ENCODE data around the gene CSPG5. TPM values are rescaled to one million over a fixed set of nuclear protein-coding genes. Genes with fewer than 3 reads are reported as not detected.
A peak's percentile ranks its signal among the peaks of the same experiment; 100 is the strongest.

Gene CSPG5, protein sequence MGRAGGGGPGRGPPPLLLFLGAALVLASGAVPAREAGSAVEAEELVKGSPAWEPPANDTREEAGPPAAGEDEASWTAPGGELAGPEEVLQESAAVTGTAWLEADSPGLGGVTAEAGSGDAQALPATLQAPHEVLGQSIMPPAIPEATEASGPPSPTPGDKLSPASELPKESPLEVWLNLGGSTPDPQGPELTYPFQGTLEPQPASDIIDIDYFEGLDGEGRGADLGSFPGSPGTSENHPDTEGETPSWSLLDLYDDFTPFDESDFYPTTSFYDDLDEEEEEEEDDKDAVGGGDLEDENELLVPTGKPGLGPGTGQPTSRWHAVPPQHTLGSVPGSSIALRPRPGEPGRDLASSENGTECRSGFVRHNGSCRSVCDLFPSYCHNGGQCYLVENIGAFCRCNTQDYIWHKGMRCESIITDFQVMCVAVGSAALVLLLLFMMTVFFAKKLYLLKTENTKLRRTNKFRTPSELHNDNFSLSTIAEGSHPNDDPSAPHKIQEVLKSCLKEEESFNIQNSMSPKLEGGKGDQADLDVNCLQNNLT
- total RNA-seq (2014; rRNA removed; shearing (Covaris generic); ENCODE audit: low replicate concordance) = 4.4 and 12.5 TPM in 2 replicates

DNA sequence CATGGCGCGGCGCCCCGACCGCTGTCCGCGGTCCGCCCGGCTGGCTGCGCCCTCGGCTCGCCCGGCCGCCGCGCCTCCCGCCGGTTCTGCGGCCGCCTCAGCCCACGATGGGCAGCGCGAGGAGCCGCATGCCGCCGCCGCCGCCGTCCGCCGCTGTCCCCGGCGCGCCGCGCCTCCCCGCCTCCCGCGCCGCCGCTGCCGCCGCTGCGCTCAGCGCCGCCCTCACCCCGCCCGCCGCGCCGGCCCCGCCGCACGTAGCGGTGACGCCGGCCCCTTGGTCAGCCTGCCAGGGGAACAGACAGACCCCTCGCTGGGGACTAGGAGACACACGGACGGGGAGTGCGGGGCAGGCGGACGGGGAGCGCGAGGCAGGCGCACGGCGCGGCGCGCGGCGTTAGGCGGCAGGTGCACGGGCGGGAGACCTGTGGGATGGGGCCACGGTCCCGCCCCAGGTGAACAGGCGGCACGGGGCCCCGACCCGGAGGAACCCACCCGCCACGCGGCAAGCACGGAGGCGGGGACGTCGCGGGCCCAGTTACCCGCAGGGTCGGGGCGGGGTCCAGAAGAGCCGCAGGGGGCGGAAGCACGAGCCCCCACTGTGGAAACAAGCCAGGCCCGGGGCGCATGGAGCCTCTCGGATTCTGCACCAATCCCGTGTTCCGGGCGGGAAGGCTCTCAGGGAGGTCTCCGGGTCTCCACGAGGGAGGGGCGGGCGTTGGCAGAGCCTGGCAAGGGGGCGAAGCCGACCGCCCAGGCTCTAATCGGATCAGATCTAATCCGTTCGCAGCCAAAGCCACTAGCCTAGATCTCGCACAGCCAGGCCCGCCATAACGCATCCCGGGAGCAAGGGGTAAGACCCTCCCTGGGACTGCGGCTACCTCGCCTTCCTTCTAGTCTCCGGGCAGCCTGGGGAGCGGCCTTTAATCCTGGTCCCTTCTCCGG lies at the start of gene CSPG5:
TSS of gene CSPG5 (minus strand) at position 175 of the 942 bp plus-strand sequence. CDS start at position 3, 172 bp downstream.
- in situ Hi-C loops (cut with HindIII; ENCODE audit: low pct_unique_long_range_greater_than_20kb, low sequenced_read_pairs) = no loop called here
- no peak for DNase-seq (ENCODE audit: low read depth)

DNA sequence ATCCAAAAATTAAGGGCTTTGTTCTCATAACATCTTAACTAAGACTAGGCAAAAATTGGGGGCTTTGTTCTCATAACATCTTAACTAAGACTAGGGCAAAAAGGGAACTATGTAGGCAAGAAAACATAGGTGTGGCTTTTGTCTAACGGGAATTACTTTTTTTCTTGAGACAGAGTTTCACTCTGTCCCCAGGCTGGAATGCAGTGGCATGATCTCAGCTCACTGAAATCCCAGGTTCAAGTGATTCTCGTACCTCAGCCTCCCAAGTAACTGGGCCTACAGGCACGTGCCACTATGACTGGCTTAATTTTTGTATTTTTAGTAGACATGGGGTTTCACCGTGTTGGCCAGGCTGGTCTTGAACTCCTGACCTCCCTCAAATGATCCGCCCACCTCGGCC lies 49.8 kb upstream of the CSPG5 start:
- in situ Hi-C loops (cut with HindIII; ENCODE audit: low pct_unique_long_range_greater_than_20kb, low sequenced_read_pairs) = no loop called here
- no peak for DNase-seq (ENCODE audit: low read depth)

DNA sequence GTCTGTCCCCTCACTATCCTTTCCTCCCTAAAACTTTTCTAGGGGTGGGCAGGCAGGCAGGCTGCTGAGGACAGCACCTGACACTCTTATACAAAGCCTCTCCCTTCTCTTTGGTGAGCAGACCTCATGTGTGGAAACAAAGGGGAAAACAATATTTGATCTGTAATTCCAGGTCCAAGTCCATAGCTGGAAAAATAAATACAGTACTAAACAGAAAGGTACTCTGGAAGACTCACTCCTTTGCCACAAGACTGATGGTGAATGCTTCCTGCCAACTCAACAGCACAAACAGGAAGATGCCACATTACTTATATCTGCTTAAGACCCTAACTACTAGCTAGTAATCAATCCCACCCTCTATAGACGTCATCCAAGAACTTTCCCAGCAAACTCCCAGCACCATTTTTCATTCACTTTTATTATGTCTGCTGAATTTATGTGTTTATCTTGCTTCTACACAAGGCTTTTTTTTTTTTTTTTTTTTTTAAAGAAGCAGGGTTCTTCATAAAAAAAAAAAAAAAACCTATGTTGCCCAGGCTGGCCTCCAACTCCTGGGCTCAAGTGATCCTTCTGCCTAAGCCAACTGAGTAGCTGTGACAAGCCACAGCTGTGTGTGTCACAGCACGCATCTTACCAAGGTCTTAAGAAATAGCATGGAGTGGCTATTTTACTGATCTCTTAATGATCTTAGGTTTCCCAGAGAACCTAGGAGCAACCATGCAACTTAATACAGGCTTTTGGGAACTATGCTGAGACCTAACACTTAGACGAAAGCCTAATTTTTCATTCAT lies 44.2 kb upstream of the CSPG5 start:
- in situ Hi-C loops (cut with HindIII; ENCODE audit: low pct_unique_long_range_greater_than_20kb, low sequenced_read_pairs) = no loop called here
- DNase-seq (ENCODE audit: low read depth) = no peak

DNA sequence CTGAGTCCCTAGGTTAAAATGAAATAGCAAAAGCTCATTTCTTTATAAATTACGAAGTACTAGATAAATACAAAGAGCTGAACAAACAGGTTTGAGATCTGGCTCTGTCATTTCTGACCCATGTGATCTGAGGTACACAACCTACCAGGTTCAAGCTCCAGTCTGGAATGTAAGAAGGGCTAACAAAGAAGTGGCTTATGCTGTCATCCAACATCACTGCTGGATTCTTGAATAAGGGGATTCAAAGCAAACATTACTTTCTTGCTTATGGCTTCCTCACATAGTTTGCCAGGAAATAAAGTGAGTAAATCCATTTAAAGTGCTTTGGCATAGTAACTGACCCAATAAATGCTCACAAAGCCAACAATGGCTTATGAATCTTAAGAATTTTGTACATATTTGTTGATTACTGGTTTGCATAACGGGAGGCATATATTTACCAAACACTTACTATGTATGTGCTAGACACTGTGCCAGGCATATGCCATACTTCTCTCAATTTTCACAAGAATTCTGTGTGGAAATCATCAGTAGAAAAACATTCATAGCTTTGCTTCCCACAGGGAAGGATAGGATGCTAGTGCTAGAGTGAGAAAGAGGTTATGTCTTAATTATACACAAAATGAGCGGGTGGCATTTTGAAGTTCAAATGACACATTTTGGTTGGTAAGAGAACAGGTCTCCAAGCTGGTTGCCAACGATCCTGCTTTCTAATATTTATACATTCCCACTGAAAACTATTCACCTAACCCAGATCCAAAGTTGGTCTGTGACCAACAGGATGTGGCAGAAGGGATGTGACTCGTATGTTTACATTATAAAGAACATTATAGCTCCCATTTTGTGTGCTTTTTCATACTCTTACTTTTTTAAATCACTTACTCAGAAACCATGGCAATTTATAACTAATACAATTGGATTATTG lies 38.7 kb upstream of the CSPG5 start:
- DNase-seq (ENCODE audit: low read depth) = no peak

DNA sequence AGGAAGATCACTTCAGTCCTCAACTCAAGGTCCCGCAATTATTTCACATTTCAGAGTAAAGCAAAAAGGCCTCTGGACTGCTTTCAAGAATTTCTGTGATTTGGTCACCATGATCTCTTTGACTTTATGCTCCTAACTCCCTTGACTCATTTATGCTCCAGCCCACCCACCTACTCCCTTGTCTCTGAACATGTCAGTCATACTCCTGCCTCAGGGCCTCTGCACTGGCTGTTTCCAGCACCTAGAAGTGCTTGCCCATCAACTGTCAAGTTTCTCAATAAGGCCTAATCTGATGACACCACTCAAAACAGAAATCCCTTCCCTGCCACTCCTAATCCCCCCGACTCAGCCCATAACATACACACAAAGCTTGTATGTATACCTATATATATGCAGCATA lies 36.1 kb upstream of the CSPG5 start:
- in situ Hi-C loops (cut with HindIII; ENCODE audit: low pct_unique_long_range_greater_than_20kb, low sequenced_read_pairs) = no loop called here
- no peak for DNase-seq (ENCODE audit: low read depth)

More for the DNA sequence above, 38.7 kb upstream of the CSPG5 start:
- in situ Hi-C loops (cut with HindIII; ENCODE audit: low pct_unique_long_range_greater_than_20kb, low sequenced_read_pairs) = no loop called here

DNA sequence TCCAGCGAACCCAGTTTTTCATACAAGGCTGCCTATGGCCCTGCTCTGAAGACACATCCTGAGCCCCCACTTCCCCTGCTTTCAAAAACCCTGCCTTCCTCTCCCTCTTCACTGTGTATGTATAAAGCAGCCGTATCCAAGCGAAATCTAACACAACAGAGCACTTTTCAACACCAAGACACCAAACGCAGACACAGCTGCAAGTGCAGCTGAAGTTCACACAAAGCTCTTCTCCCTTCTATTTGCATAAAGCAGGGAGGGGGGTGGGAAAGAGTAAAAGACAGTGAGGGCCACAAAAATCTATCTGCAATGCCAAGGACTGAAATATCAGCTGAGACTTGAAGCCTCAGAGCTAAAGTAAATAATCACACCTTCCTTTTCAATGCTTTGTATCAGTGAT lies 35.1 kb upstream of the CSPG5 start:
- no peak for DNase-seq (ENCODE audit: low read depth)
- in situ Hi-C loops (cut with HindIII; ENCODE audit: low pct_unique_long_range_greater_than_20kb, low sequenced_read_pairs) = no loop called here

DNA sequence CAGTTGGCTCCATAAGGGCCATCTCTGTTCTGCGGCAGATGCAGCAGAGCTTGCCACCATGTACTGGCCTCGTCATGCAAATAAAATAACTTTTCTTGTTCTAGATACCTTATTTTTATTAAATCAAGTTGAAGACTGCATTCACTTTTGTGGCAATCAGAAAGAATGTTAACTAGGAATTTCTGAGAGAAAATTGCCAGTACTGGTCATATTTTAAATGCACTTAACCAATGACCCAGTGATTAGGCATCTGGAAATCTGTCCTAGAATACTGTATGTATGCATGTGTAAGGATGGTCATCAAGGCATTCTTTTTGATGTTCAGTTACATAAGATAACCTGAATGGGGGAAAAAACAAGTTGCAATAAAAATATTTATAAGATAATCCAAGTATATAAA lies 34.2 kb upstream of the CSPG5 start:
- DNase-seq (ENCODE audit: low read depth) = no peak
- in situ Hi-C loops (cut with HindIII; ENCODE audit: low pct_unique_long_range_greater_than_20kb, low sequenced_read_pairs) = no loop called here

DNA sequence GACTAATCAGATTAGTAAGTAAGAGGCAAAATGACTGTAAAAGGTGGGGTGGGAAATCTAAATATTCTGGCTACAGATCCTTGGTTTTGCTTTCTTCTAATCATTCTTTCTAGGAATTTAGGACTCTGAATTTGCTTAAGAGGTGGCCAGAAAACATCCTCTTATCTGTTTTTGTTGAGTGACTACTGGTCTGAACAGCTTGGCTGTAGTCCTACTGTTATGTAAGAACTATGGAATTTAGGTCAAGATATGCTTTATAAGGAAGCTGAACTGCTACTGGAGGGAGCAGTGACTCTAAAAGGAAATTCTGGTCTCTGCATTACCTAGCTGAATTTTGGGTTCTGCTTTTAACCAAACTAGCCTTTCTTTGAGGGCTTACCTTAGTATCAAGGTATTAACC lies 33.5 kb upstream of the CSPG5 start:
- DNase-seq (ENCODE audit: low read depth) = peak; percentile 28

DNA sequence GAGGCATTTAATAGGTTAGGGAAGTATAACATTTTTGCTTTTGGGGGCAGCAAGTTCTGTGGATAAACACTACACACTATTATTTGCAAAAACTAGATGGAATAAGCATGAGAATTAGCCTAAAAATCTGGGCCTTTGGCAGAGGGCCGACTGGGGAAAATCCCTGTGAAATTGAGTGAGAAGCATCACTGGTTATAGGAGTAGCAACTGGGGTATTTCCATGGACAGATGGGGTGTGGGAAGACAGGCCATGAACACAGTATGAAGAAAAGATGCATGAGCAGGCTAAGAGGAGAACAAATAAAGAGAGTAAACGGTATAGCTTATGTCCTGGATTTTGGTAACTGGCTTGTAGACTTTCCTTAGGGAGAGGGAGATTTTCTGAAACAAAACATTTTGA lies 32.9 kb upstream of the CSPG5 start:
- in situ Hi-C loops (cut with HindIII; ENCODE audit: low pct_unique_long_range_greater_than_20kb, low sequenced_read_pairs) = no loop called here
- no peak for DNase-seq (ENCODE audit: low read depth)

More for the DNA sequence above, 33.5 kb upstream of the CSPG5 start:
- in situ Hi-C loops (cut with HindIII; ENCODE audit: low pct_unique_long_range_greater_than_20kb, low sequenced_read_pairs) = no loop called here

DNA sequence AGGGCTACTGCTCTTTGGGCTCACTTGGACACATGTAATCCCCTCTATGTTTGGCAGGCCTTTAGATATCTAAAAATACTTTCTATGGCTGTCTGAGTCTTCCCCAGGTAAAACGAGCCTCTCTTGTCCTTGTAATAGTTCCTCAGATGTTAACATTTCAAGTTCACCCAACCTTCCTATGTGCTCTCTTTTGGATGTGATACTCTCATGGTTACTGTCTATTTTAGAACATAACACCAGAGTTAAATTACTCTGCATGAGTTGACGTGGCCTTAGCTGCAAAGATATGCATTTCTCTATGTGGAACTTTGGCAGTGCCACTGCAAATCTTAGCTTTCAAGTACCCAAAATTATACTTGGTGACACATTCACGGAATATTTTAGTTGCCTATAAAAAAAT lies 31.9 kb upstream of the CSPG5 start:
- DNase-seq (ENCODE audit: low read depth) = no peak
- in situ Hi-C loops (cut with HindIII; ENCODE audit: low pct_unique_long_range_greater_than_20kb, low sequenced_read_pairs) = no loop called here

DNA sequence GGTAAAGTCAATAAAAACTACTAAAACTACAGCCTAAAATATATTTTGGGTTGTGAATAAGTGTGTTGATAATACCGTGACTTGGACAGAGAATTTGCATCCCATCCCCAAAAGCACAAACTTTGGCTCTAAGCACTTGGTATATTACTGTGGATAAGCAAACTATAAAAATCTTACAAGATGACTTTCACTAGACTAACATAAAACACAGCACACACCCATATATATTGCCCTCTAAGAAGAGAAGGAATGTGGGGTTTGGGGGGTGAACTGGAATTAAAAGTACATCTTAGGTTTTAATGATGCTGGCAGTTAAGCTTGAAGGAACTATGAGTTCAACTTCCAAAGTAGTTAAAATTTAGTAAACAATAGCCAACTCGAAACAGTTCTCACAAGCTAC lies 28.7 kb upstream of the CSPG5 start:
- in situ Hi-C loops (cut with HindIII; ENCODE audit: low pct_unique_long_range_greater_than_20kb, low sequenced_read_pairs) = no loop called here
- no peak for DNase-seq (ENCODE audit: low read depth)

DNA sequence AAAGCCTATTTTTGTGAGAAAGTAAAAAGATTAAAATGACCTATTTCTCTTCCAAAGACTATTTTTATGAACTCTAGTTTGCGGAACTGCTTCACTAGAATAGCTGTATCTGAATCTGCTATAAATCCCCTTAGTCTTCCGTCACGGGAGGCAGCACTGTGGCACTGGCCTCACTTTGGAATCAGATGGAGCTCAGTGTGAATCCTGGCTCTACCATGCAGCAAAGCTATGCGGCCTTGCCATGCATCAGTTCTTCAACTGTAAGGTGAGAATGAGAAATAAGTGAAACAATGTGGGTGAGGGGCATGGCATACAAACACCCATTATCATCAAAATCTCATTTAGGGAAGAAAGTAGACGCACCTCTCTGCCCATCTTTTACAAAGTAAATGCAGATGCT lies 27.5 kb upstream of the CSPG5 start:
- DNase-seq (ENCODE audit: low read depth) = no peak
- in situ Hi-C loops (cut with HindIII; ENCODE audit: low pct_unique_long_range_greater_than_20kb, low sequenced_read_pairs) = no loop called here

DNA sequence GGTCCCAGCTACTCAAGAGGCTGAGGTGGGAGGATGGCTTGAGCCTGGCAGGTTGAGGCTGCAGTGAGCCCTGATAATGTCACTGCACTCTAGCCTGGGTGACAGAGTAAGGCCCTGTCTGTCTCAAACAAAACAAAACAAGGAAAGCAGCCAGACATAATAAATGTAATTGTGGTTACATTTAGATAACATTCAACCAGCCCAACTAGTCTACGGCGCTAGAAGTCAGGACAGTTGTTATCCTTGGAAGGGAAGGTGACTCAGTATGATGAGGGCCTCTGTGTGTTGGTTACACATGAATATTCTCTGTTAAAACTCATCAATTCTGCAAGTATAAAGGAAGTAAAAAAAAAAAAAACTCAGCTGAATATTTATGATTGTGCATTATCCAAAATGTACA lies 27.0 kb upstream of the CSPG5 start:
- in situ Hi-C loops (cut with HindIII; ENCODE audit: low pct_unique_long_range_greater_than_20kb, low sequenced_read_pairs) = no loop called here
- DNase-seq (ENCODE audit: low read depth) = peak; percentile 77

DNA sequence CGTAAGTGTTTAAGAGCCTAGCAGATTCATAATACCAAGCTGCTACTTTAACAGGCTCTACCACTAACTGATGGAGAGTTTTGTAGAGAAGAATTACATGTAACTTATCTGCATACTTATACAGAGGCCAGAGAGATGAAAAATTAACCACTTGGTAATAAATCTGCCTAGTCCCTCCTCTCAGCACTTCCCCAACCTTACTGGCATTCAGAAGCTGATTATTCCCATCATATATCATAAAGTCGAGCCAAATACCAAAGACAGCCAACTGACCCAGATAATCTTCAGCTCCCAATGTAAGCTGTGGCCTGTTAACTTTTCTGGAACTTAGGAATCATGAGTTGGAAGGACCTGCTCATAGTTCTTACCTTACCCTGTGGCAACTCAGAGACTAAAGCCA lies 25.5 kb upstream of the CSPG5 start:
- no peak for DNase-seq (ENCODE audit: low read depth)
- in situ Hi-C loops (cut with HindIII; ENCODE audit: low pct_unique_long_range_greater_than_20kb, low sequenced_read_pairs) = no loop called here

DNA sequence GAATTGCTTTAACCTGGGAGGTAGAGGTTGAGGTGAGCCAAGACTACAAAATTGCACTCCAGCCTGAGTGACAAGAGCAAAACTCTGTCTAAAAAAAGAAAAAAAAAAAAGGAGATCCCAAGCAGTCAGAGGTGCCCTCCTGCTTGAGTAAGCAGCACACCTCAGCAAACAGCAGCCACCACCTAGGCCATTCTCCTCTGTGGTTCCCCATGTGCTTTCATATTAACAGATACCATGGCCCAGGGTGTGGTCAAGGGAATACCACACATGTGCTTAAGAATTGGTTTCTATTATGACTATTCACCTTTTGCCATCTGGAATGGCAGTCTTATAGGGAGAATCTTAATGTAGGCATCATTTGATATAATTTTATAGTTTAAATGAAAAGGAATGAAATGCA lies 24.7 kb upstream of the CSPG5 start:
- in situ Hi-C loops (cut with HindIII; ENCODE audit: low pct_unique_long_range_greater_than_20kb, low sequenced_read_pairs) = no loop called here

DNA sequence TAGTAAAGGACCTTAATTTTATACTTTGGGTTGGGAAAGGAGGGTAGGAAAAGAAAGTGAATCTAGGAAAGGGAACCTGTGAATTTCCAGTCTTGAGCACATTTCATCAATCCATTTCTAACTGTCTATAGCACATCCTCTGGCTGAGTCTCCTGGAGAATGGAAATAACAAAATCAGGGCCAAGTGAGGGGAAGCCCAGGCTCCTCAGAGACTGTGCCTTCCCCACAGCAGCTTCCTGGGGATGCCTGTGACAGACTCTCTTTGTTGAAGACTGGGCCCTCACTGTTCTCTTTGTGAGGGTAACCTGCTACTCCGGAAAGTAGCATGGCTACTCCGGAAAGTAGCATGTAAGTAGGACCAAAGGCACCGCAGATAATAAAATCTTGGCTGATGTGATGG lies 22.6 kb upstream of the CSPG5 start:
- in situ Hi-C loops (cut with HindIII; ENCODE audit: low pct_unique_long_range_greater_than_20kb, low sequenced_read_pairs) = no loop called here

More for the DNA sequence above, 24.7 kb upstream of the CSPG5 start:
- no peak for DNase-seq (ENCODE audit: low read depth)

DNA sequence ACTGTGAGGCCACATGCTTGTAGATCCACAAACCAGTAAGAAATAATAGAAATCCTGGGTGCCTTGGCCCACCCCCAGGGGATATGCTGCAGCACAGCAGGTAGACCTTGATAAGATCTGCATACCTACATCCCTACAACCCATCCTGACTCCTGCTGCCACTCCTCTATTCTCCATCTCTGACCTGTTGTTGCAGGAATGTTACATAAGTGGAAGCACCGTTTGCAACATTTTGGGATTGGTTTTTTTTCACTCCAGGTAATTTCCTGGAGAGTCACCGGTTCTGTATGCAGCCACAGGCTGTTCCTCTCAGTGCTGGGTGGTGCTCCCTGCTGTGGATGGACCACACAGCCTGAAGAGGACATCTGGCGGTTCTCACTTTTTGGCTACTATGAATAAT lies 16.1 kb upstream of the CSPG5 start:
- no peak for DNase-seq (ENCODE audit: low read depth)
- in situ Hi-C loops (cut with HindIII; ENCODE audit: low pct_unique_long_range_greater_than_20kb, low sequenced_read_pairs) = no loop called here

More for the DNA sequence above, 22.6 kb upstream of the CSPG5 start:
- no peak for DNase-seq (ENCODE audit: low read depth)
